ENCODE measurements around the gene RFX3. TPM values are rescaled to one million over a fixed set of nuclear protein-coding genes. Genes with fewer than 3 reads are reported as not detected.

The RFX3 gene
- total and polyA plus RNA-seq, 4 donors: 0.30 to 4.6 (median 1.5) TPM

- Histone ChIP-seq H3K36me3 (ENCODE audit: control insufficient read depth in 4 of 4, insufficient read depth in 3 of 4, low read depth in 1 of 4, low read length in 3 of 4) (no peaks in the 10 kb centered on the region), H3K27ac (ENCODE audit: low read depth in 1 of 2, low read length in 2 of 2) (no peak overlapping the region), H3K9me3 (ENCODE audit: control insufficient read depth in 4 of 4, low read length in 3 of 4) (no peaks in the 10 kb centered on the region), H3K4me3 (ENCODE audit: low read depth in 1 of 3, low read length in 3 of 3) (no peak overlapping the region), H3K9ac (ENCODE audit: low read depth in 1 of 2, low read length in 2 of 2) (no peak overlapping the region), H3K4me1 (ENCODE audit: control insufficient read depth in 4 of 4, insufficient read depth in 4 of 4, low read length in 3 of 4) (no peaks in the 10 kb centered on the region), H3K27me3 (ENCODE audit: control insufficient read depth in 4 of 4, insufficient read depth in 4 of 4, low read length in 3 of 4) (no peaks in the 10 kb centered on the region)
- no peak for DNase-seq (ENCODE audit: low spot score)
- TF ChIP-seq YY1 (IDR thresholded peaks at IDR 0.05) (no peak), JUND (IDR thresholded peaks at IDR 0.05) (no peak), EGR1 (IDR thresholded peaks at IDR 0.05; ENCODE audit: low read depth in 2 of 2) (no peak), HNF4G (IDR thresholded peaks at IDR 0.05) (no peak), MAX (IDR thresholded peaks at IDR 0.05) (no peak), ATF3 (IDR thresholded peaks at IDR 0.05) (no peak), ZBTB33 (IDR thresholded peaks at IDR 0.05) (no peak), RXRA (IDR thresholded peaks at IDR 0.05) (no peak), SP1 (IDR thresholded peaks at IDR 0.05) (no peak), FOXA1 (IDR thresholded peaks at IDR 0.05) (no peak)
- 97% methylated on average over 4 of the region's 4 CpGs for WGBS
Measured at GRCh38 chr9:3492214-3492613, 33.6 kb downstream of the RFX3 start.

GRCh38 chr9:3491450-3491849 is 34.4 kb downstream of the RFX3 start:
- Histone ChIP-seq H3K36me3 (ENCODE audit: control insufficient read depth in 4 of 4, insufficient read depth in 3 of 4, low read depth in 1 of 4, low read length in 3 of 4) (no peaks in the 10 kb centered on the region), H3K9ac (ENCODE audit: low read depth in 1 of 2, low read length in 2 of 2) (no peak overlapping the region)
- no peak for DNase-seq (ENCODE audit: low spot score)

More at GRCh38 chr9:3491450-3491849, 34.4 kb downstream of the RFX3 start:
- no peak overlapping the region for H3K4me3 ChIP-seq (ENCODE audit: low read depth in 1 of 3, low read length in 3 of 3)
- no peaks in the 10 kb centered on the region for H3K27me3 ChIP-seq (ENCODE audit: control insufficient read depth in 4 of 4, insufficient read depth in 4 of 4, low read length in 3 of 4)
- no peaks in the 10 kb centered on the region for H3K4me1 ChIP-seq (ENCODE audit: control insufficient read depth in 4 of 4, insufficient read depth in 4 of 4, low read length in 3 of 4)
- H3K27ac ChIP-seq (ENCODE audit: low read depth in 1 of 2, low read length in 2 of 2): no peak overlapping the region
- TF ChIP-seq TAF1 (conservative IDR thresholded peaks at IDR 0.05) (no peak), MAX (IDR thresholded peaks at IDR 0.05) (no peak), CTCF (IDR thresholded peaks at IDR 0.05; ENCODE audit: low read depth, low read length, missing input control) (no peak), RXRA (IDR thresholded peaks at IDR 0.05) (no peak), HNF4A (conservative IDR thresholded peaks at IDR 0.05) (no peak), HNF4G (IDR thresholded peaks at IDR 0.05) (no peak), REST (IDR thresholded peaks at IDR 0.05) (no peak), EGR1 (IDR thresholded peaks at IDR 0.05; ENCODE audit: low read depth in 2 of 2) (no peak), NR2F2 (IDR thresholded peaks at IDR 0.05) (no peak), SP1 (IDR thresholded peaks at IDR 0.05) (no peak), ZBTB33 (IDR thresholded peaks at IDR 0.05) (no peak), RAD21 (IDR thresholded peaks at IDR 0.05) (no peak), FOXA1 (IDR thresholded peaks at IDR 0.05) (no peak), YY1 (IDR thresholded peaks at IDR 0.05) (no peak), JUND (IDR thresholded peaks at IDR 0.05) (no peak), GABPA (IDR thresholded peaks at IDR 0.05 in 1 of 2, conservative IDR thresholded peaks at IDR 0.05 in 1 of 2) (no peak), FOXA2 (IDR thresholded peaks at IDR 0.05) (no peak), ATF3 (IDR thresholded peaks at IDR 0.05) (no peak)
- H3K9me3 ChIP-seq (ENCODE audit: control insufficient read depth in 4 of 4, low read length in 3 of 4): no peaks in the 10 kb centered on the region

Data from liver (tissue), 9 donors.